H1 (cell line): ENCODE measurements around the gene LEUTX.

Source experiments
- CTCF ChIP-seq, 3 experiments: IDR thresholded peaks; 1 replicate in 2 of 3; 2 replicates in 1 of 3; pipeline versions ENCODE4 v1.5.1 to v1.6.1; 2011; ENCODE audit warnings: low read length in 3 of 3, mild to moderate bottlenecking in 3 of 3, inconsistent platforms in 2 of 3, low read depth in 1 of 3, moderate library complexity in 1 of 3; ENCODE audit not compliant: insufficient read depth in 1 of 3; ENCODE audit errors: control extremely low read depth in 1 of 3
- EP300 ChIP-seq, 2 experiments: IDR thresholded peaks; 1 replicate in 1 of 2; 2 replicates in 1 of 2; pipeline ENCODE4 v1.6.1; 2011 to 2012; ENCODE audit warnings: low read depth in 2 of 2, low read length in 2 of 2, mild to moderate bottlenecking in 2 of 2, borderline replicate concordance in 1 of 2, inconsistent platforms in 1 of 2, moderate library complexity in 1 of 2
- GABPA ChIP-seq: IDR thresholded peaks from 2 replicates; pipeline ENCODE4 v1.6.1; 2011; ENCODE audit warnings: mild to moderate bottlenecking, low read length, moderate library complexity, borderline replicate concordance; ENCODE audit not compliant: insufficient read depth
- TCF12 ChIP-seq: IDR thresholded peaks from 2 replicates; pipeline ENCODE4 v1.6.1; 2011; ENCODE audit warnings: low read depth, mild to moderate bottlenecking, low read length

DNA sequence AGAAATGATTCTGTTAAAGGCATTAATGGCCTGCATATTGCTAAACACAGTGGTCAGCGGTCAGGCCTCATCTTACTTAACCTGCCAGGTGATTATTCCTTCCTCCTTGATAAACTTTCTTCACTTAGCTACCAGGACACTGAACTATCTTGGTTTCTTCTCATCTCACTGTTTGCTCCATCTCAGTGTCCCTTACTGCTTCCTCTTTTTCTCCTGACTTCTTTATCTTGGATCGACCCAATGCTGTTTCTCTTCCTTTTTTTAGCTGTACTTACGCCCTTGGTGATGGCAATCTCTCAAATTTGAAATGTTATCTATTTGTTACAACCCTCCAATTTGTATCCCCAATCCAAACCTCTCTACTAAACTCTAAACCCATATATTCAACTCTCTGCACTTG is 33.0 kb upstream of the LEUTX start:
- TF ChIP-seq CTCF (IDR thresholded peaks at IDR 0.05; ENCODE audit: control extremely low read depth in 1 of 3, insufficient read depth in 1 of 3, low read depth in 1 of 3, low read length in 3 of 3) (no peak), GABPA (no peak), TCF12 (no peak), EP300 (IDR thresholded peaks at IDR 0.05; ENCODE audit: borderline replicate concordance in 1 of 2, low read depth in 2 of 2, low read length in 2 of 2) (no peak)
